K562 (cell line): ENCODE data around the gene BCL2L13.
"Not testable (repeated sequence)": the region's sequence is repeated elsewhere in the genome, so short reads cannot be mapped to it uniquely, and the experiment has no call there.

Experiments
- BDP1 ChIP-seq: IDR thresholded peaks from 3 replicates; pipeline ENCODE4 v1.6.1; 2011; ENCODE audit not compliant: insufficient read length, insufficient read depth
- NFXL1 ChIP-seq: fragments of 450-650 bp; formaldehyde crosslinking; IDR thresholded peaks from 2 replicates; pipeline ENCODE4 v1.4.0; 2021; ENCODE audit warnings: mild to moderate bottlenecking
- PTTG1 ChIP-seq: fragments of 450-650 bp; IDR thresholded peaks from 2 replicates; pipeline ENCODE4 v1.6.1; 2016; ENCODE audit warnings: low read depth, mild to moderate bottlenecking, missing genetic modification characterization, missing compliant biosample characterization
- RFX7 ChIP-seq: fragments of 250-450 bp; sonication (Bioruptor Pico); IDR thresholded peaks from 2 replicates; pipeline ENCODE4 v1.5.1; 2021; ENCODE audit warnings: mild to moderate bottlenecking
- SAP30 ChIP-seq: fragments of 200-600 bp; sonication (generic); IDR thresholded peaks from 2 replicates; pipeline ENCODE4 v1.6.1; 2012; ENCODE audit warnings: borderline replicate concordance, low read depth, mild to moderate bottlenecking, moderate library complexity, low read length, control low read depth, inconsistent platforms; ENCODE audit not compliant: insufficient read depth, poor library complexity, severe bottlenecking
- TF ChIP-seq, protein P1 (sequence below), 3 experiments: IDR thresholded peaks in 2 of 3; conservative IDR thresholded peaks in 1 of 3; 2 replicates each; pipeline ENCODE4 v1.5.1; 2011 to 2012; ENCODE audit warnings: low read length in 3 of 3, mild to moderate bottlenecking in 3 of 3, control low read depth in 2 of 3, improper control_type of control experiment in 1 of 3, inconsistent platforms in 1 of 3, low read depth in 1 of 3, mixed read lengths in 1 of 3, moderate library complexity in 1 of 3; ENCODE audit not compliant: insufficient read depth in 2 of 3
- TF ChIP-seq, protein P2 (sequence below): fragments of 250-450 bp; sonication (Bioruptor Pico); IDR thresholded peaks from 2 replicates; pipeline ENCODE4 v1.8.0; 2021; ENCODE audit warnings: mild to moderate bottlenecking, moderate library complexity

DNA sequence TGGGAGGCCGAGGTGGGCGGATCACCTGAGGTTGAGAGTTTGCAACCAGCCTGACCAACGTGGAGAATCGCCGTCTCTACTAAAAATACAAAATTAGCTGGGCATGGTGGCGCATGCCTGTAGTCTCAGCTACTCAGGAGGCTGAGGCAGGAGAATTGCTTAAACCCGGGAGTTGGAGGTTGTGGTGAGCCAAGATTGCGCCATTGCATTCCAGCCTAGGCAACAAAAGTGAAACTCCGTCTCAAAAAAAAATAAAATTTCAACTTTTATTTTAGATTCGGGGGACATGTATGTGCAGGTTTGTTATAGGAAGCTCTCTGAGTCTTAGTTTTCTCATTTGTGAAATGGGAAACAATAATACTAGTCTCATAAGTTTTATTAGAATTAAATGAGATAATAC lies 58.6 kb downstream of the BCL2L13 start:
- not testable (repeated sequence) for TF ChIP-seq PTTG1 (tag); NFXL1; SAP30; RFX7 (CRISPR knock-in tag); BDP1
- TF ChIP-seq, protein P1, sequence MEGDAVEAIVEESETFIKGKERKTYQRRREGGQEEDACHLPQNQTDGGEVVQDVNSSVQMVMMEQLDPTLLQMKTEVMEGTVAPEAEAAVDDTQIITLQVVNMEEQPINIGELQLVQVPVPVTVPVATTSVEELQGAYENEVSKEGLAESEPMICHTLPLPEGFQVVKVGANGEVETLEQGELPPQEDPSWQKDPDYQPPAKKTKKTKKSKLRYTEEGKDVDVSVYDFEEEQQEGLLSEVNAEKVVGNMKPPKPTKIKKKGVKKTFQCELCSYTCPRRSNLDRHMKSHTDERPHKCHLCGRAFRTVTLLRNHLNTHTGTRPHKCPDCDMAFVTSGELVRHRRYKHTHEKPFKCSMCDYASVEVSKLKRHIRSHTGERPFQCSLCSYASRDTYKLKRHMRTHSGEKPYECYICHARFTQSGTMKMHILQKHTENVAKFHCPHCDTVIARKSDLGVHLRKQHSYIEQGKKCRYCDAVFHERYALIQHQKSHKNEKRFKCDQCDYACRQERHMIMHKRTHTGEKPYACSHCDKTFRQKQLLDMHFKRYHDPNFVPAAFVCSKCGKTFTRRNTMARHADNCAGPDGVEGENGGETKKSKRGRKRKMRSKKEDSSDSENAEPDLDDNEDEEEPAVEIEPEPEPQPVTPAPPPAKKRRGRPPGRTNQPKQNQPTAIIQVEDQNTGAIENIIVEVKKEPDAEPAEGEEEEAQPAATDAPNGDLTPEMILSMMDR (IDR thresholded peaks at IDR 0.05 in 2 of 3, conservative IDR thresholded peaks at IDR 0.05 in 1 of 3; ENCODE audit: insufficient read depth in 2 of 3, low read depth in 1 of 3, low read length in 3 of 3) = not testable (repeated sequence)
- TF ChIP-seq, protein P2, sequence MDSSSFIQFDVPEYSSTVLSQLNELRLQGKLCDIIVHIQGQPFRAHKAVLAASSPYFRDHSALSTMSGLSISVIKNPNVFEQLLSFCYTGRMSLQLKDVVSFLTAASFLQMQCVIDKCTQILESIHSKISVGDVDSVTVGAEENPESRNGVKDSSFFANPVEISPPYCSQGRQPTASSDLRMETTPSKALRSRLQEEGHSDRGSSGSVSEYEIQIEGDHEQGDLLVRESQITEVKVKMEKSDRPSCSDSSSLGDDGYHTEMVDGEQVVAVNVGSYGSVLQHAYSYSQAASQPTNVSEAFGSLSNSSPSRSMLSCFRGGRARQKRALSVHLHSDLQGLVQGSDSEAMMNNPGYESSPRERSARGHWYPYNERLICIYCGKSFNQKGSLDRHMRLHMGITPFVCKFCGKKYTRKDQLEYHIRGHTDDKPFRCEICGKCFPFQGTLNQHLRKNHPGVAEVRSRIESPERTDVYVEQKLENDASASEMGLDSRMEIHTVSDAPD = not testable (repeated sequence)
